HCT116 (cell line): ENCODE data around the gene ATP13A4. TPM values are rescaled to one million over a fixed set of nuclear protein-coding genes. Genes with fewer than 3 reads are reported as not detected.

ENCODE experiments used
- ATAC-seq: fragments of 200-7000 bp; cut with Tn5 transposase; 2 replicates; pipeline ENCODE4 v1.9.1; 2020; ENCODE audit warnings: mild to moderate bottlenecking, moderate library complexity
- BruUV-seq: library from RNA; stranded (reverse); fragments of 400-500 nt; replicated peaks from 2 replicates; lab custom pipeline; 2021; lab: Mats Ljungman, UMichigan
- CTCF ChIA-PET: fragments of 300-600 bp; sonication (Branson Sonifier 250); formaldehyde crosslinking; loops from one replicate; lab custom pipeline; 2021; ENCODE audit warnings: antibody characterized with exemption; lab: Charles Lee
- POLR2A ChIA-PET: fragments of 300-600, 350-600 bp; sonication (Branson Sonifier 250); formaldehyde crosslinking; loops from one replicate; lab custom pipeline; 2021; ENCODE audit warnings: antibody characterized with exemption; lab: Charles Lee
- RAD21 ChIA-PET, 2 experiments: fragments of 300-600 bp; sonication (Branson Sonifier 250); formaldehyde crosslinking; loops; one replicate each; lab custom pipeline; 2023; ENCODE audit warnings: low total read pairs in 2 of 2; ENCODE audit not compliant: uncharacterized antibody in 2 of 2, unreplicated experiment in 2 of 2, low non-redundant PET in 1 of 2; lab: Charles Lee
- DNase-seq: peaks from one replicate; pipeline ENCODE4 v3.0.0-alpha.2; 2010; ENCODE audit warnings: low read depth, low spot score
- H2AFZ ChIP-seq: fragments of 200-600 bp; shearing (Covaris generic), sonication (generic); 2 replicates; pipeline ENCODE4 v1.6.1; 2017; ENCODE audit warnings: low read depth, mixed run types, mixed read lengths, antibody characterized with exemption, low read length; ENCODE audit not compliant: poor library complexity, severe bottlenecking
- H3K27ac ChIP-seq: 2 replicates; pipeline ENCODE4 v1.5.1; 2012; ENCODE audit warnings: low read depth, low read length
- H3K27me3 ChIP-seq: fragments of 200-600 bp; sonication (generic); 2 replicates; pipeline ENCODE4 v1.6.1; 2016; ENCODE audit warnings: mixed run types, low read length, mixed read lengths; ENCODE audit not compliant: insufficient read depth
- H3K36me3 ChIP-seq, 2 experiments: fragments of 200-500 bp in 1 of 2; fragments of 200-600 bp in 1 of 2; sonication (Bioruptor generic) in 1 of 2; sonication (generic) in 1 of 2; 2 replicates each; pipeline versions ENCODE4 v1.5.1 to v1.6.1; 2014 to 2016; ENCODE audit warnings: low read length in 2 of 2, inconsistent platforms in 1 of 2, mixed read lengths in 1 of 2, mixed run types in 1 of 2; ENCODE audit not compliant: insufficient read depth in 2 of 2, control insufficient read depth in 1 of 2
- H3K4me1 ChIP-seq, 2 experiments: fragments of 200-600 bp in 1 of 2; sonication (generic) in 1 of 2; 2 replicates each; pipeline versions ENCODE4 v1.5.1 to v1.6.1; 2012 to 2017; ENCODE audit warnings: low read length in 2 of 2, inconsistent platforms in 1 of 2, mild to moderate bottlenecking in 1 of 2, mixed read lengths in 1 of 2, mixed run types in 1 of 2, moderate library complexity in 1 of 2; ENCODE audit not compliant: insufficient read depth in 2 of 2, control insufficient read depth in 1 of 2
- H3K4me2 ChIP-seq: fragments of 200-600 bp; sonication (generic); 2 replicates; pipeline ENCODE4 v1.6.1; 2017; ENCODE audit warnings: mixed run types, low read length, mixed read lengths
- H3K4me3 ChIP-seq, 2 experiments: fragments of 200-600 bp in 1 of 2; sonication (generic) in 1 of 2; replicated peaks in 1 of 2; 2 replicates each; pipeline ENCODE4 v1.5.1; 2011 to 2016; ENCODE audit warnings: low read length in 2 of 2, control low read depth in 1 of 2, low read depth in 1 of 2, mild to moderate bottlenecking in 1 of 2, mixed read lengths in 1 of 2, mixed run types in 1 of 2
- H3K79me2 ChIP-seq: fragments of 200-600 bp; sonication (generic); 2 replicates; pipeline ENCODE4 v1.6.1; 2017; ENCODE audit warnings: mild to moderate bottlenecking, mixed run types, low read length, moderate library complexity, mixed read lengths; ENCODE audit not compliant: insufficient read depth
- H3K9ac ChIP-seq: fragments of 200-600 bp; sonication (generic); 2 replicates; pipeline ENCODE4 v1.6.1; 2016; ENCODE audit warnings: low read length, mixed read lengths
- H3K9me2 ChIP-seq: fragments of 200-600 bp; sonication (generic), shearing (Covaris generic); 2 replicates; pipeline ENCODE4 v1.6.1; 2017; ENCODE audit warnings: mixed run types, mild to moderate bottlenecking, moderate library complexity; ENCODE audit not compliant: insufficient read depth
- H3K9me3 ChIP-seq, 2 experiments: fragments of 200-500 bp in 1 of 2; fragments of 200-600 bp in 1 of 2; sonication (Bioruptor generic) in 1 of 2; sonication (generic) in 1 of 2; 2 replicates each; pipeline ENCODE4 v1.6.1; 2014 to 2017; ENCODE audit warnings: low read length in 2 of 2, mixed read lengths in 2 of 2, inconsistent platforms in 1 of 2, low read depth in 1 of 2, mild to moderate bottlenecking in 1 of 2, mixed run types in 1 of 2, moderate library complexity in 1 of 2; ENCODE audit not compliant: control insufficient read depth in 1 of 2, insufficient read depth in 1 of 2
- H4K20me1 ChIP-seq: fragments of 200-600 bp; sonication (generic), shearing (Covaris generic); 2 replicates; pipeline ENCODE4 v1.6.1; 2017; ENCODE audit warnings: mixed run types, mild to moderate bottlenecking, moderate library complexity; ENCODE audit not compliant: insufficient read depth
- ATF3 ChIP-seq: IDR thresholded peaks from 2 replicates; pipeline ENCODE4 v1.6.1; 2012
- CBX3 ChIP-seq: IDR thresholded peaks from 2 replicates; pipeline ENCODE4 v1.6.1; 2012; ENCODE audit warnings: low read depth
- CTCF ChIP-seq, 3 experiments: fragments of 200-600 bp in 1 of 3; sonication (generic) in 1 of 3; IDR thresholded peaks in 2 of 3; conservative IDR thresholded peaks in 1 of 3; 2 replicates each; pipeline ENCODE4 v1.5.1; 2012 to 2017; ENCODE audit warnings: low read depth in 2 of 3, low read length in 2 of 3, antibody characterized with exemption in 1 of 3, borderline replicate concordance in 1 of 3, control low read depth in 1 of 3, mild to moderate bottlenecking in 1 of 3, mixed read lengths in 1 of 3, mixed run types in 1 of 3, moderate library complexity in 1 of 3; ENCODE audit not compliant: insufficient read depth in 1 of 3
- EGR1 ChIP-seq: IDR thresholded peaks from 2 replicates; pipeline ENCODE4 v1.6.1; 2012; ENCODE audit warnings: low read depth
- ELF1 ChIP-seq: IDR thresholded peaks from 2 replicates; pipeline ENCODE4 v1.6.1; 2012; ENCODE audit warnings: low read depth, borderline replicate concordance
- EZH2 ChIP-seq: fragments of 200-600 bp; sonication (generic); IDR thresholded peaks from 2 replicates; pipeline ENCODE4 v1.6.1; 2017; ENCODE audit warnings: antibody characterized with exemption, mixed run types
- EZH2phosphoT487 ChIP-seq: fragments of 200-600 bp; IDR thresholded peaks from 2 replicates; pipeline ENCODE4 v1.6.1; 2018; ENCODE audit warnings: antibody characterized with exemption, borderline replicate concordance
- FOSL1 ChIP-seq: IDR thresholded peaks from 2 replicates; pipeline ENCODE4 v1.6.1; 2012; ENCODE audit warnings: low read depth
- JUND ChIP-seq: IDR thresholded peaks from 2 replicates; pipeline ENCODE4 v1.6.1; 2012
- MAX ChIP-seq: IDR thresholded peaks from 2 replicates; pipeline ENCODE4 v1.6.1; 2012
- POLR2A ChIP-seq: IDR thresholded peaks from 2 replicates; pipeline ENCODE4 v1.7.0; 2011; ENCODE audit warnings: borderline replicate concordance; ENCODE audit not compliant: insufficient read depth, insufficient read length; ENCODE audit errors: extremely low read depth
- POLR2AphosphoS5 ChIP-seq: IDR thresholded peaks from 2 replicates; pipeline ENCODE4 v1.6.1; 2011; ENCODE audit warnings: mild to moderate bottlenecking, low read depth, low read length, moderate library complexity
- RAD21 ChIP-seq: IDR thresholded peaks from 2 replicates; pipeline ENCODE4 v1.6.1; 2012; ENCODE audit warnings: low read depth, mild to moderate bottlenecking
- SIN3A ChIP-seq: IDR thresholded peaks from 2 replicates; pipeline ENCODE4 v1.6.1; 2012; ENCODE audit warnings: low read depth
- SP1 ChIP-seq: IDR thresholded peaks from 2 replicates; pipeline ENCODE4 v1.6.1; 2012; ENCODE audit warnings: low read depth
- YY1 ChIP-seq: IDR thresholded peaks from 2 replicates; pipeline ENCODE4 v1.6.1; 2011; ENCODE audit warnings: low read length, low read depth, moderate library complexity, mild to moderate bottlenecking; ENCODE audit not compliant: insufficient replicate concordance; ENCODE audit errors: extremely low read depth
- ZFX ChIP-seq: fragments of 450-650 bp; IDR thresholded peaks from 2 replicates; pipeline ENCODE4 v1.6.1; 2017
- ZNF274 ChIP-seq: fragments of 200-500 bp; sonication (Bioruptor generic); IDR thresholded peaks from 2 replicates; pipeline ENCODE4 v1.6.1; 2014; ENCODE audit warnings: mild to moderate bottlenecking, low read depth, low read length, inconsistent platforms
- intact Hi-C: fragments of 100-400 bp; cut with micrococcal nuclease; formaldehyde crosslinking; loops from 2 replicates; pipeline ENCODE4 v1.10.0; 2022
- total RNA-seq: library from RNA; stranded (reverse); gene quantifications from one replicate; pipeline ENCODE4 v1.2.1, GENCODE V29; 2021; ENCODE audit not compliant: unreplicated experiment

Gene ATP13A4
- total RNA-seq, 1 experiment from 2014 or later = 0.15 TPM

GRCh38 chr3:193595939-193596487, 41.3 kb upstream of the ATP13A4 start:
- CTCF ChIA-PET = no interaction called here
- Histone ChIP-seq H3K9ac (no peak overlapping the region), H3K79me2 (peaks cover 79% of the 10 kb centered on the region), H3K27me3 (no peaks in the 10 kb centered on the region)
- no peak for TF ChIP-seq ATF3
- no peak for TF ChIP-seq POLR2A
- TF ChIP-seq, all 23 proteins: peak for 0
- RAD21 ChIA-PET = no interaction called here
- peaks cover 15% of the 10 kb centered on the region; the same call in 1 of the 2 replicates for H4K20me1 ChIP-seq
- H3K4me2 ChIP-seq = no peak overlapping the region
- no peak overlapping the region for H2AFZ ChIP-seq
- ATAC-seq = no peak
- no peak for DNase-seq
- POLR2A ChIA-PET = no interaction called here
- H3K4me3 ChIP-seq = no peak overlapping the region
- no peak overlapping the region for H3K27ac ChIP-seq
- intact Hi-C loops = no loop called here
- H3K36me3 ChIP-seq = 0 out of 4 replicates have a peak, but pooled peaks cover 0 to 4% of the 10 kb centered on the region in 2 experiments
- BruUV-seq = no TSS peak
- H3K4me1 ChIP-seq = peaks cover 9 to 19% of the 10 kb centered on the region in 2 experiments; a peak in 3 of 4 replicates
- H3K9me3 ChIP-seq = no peaks in the 10 kb centered on the region
- H3K9me2 ChIP-seq = no peaks in the 10 kb centered on the region; the same call in 1 of the 2 replicates

GRCh38 chr3:193594946-193595689, 40.4 kb upstream of the ATP13A4 start:
- POLR2A ChIA-PET = no interaction called here
- 0 out of 4 replicates have a peak, but pooled peaks cover 0 to 4% of the 10 kb centered on the region in 2 experiments for H3K36me3 ChIP-seq
- intact Hi-C loops = loop anchor here (5.0 kb wide), 1 partner anchor 722 kb away; no protein-coding TSS in a partner anchor
- peak overlapping the region in 1 of 2 experiments; percentile 62; a peak in 2 of 4 replicates for H3K4me3 ChIP-seq
- no TSS peak for BruUV-seq
- H3K4me1 ChIP-seq = peaks cover 12 to 25% of the 10 kb centered on the region in 2 experiments
- H4K20me1 ChIP-seq = peaks cover 12% of the 10 kb centered on the region; the same call in 1 of the 2 replicates
- DNase-seq (no peak), ATAC-seq (no peak)
- H3K27me3 ChIP-seq = no peaks in the 10 kb centered on the region
- CTCF ChIA-PET = no interaction called here
- RAD21 ChIA-PET = no interaction called here
- H3K9me2 ChIP-seq = no peaks in the 10 kb centered on the region; the same call in 1 of the 2 replicates
- peak overlapping the region; percentile 81 for H3K4me2 ChIP-seq
- H3K9me3 ChIP-seq = no peaks in the 10 kb centered on the region
- H2AFZ ChIP-seq = no peak overlapping the region
- peak overlapping the region; percentile 82 for H3K9ac ChIP-seq
- H3K79me2 ChIP-seq = peaks cover 70% of the 10 kb centered on the region
- no peak overlapping the region for H3K27ac ChIP-seq
- TF ChIP-seq RAD21 = no peak
- TF ChIP-seq POLR2AphosphoS5 = no peak
- no peak for TF ChIP-seq ELF1
- no peak for TF ChIP-seq ZFX
- TF ChIP-seq CBX3 = no peak
- no peak for TF ChIP-seq POLR2A
- TF ChIP-seq FOSL1 = no peak
- TF ChIP-seq EGR1 = no peak
- TF ChIP-seq MAX = no peak
- TF ChIP-seq JUND = no peak
- no peak for TF ChIP-seq ZNF274
- TF ChIP-seq YY1 = no peak
- no peak for TF ChIP-seq SIN3A
- TF ChIP-seq CTCF (IDR thresholded peaks at IDR 0.05 in 2 of 3, conservative IDR thresholded peaks at IDR 0.05 in 1 of 3; ENCODE audit: borderline replicate concordance in 1 of 3, insufficient read depth in 1 of 3, low read depth in 2 of 3, low read length in 2 of 3) = no peak
- TF ChIP-seq EZH2 = no peak
- no peak for TF ChIP-seq ATF3
- no peak for TF ChIP-seq EZH2phosphoT487
- TF ChIP-seq SP1 = no peak
